Measurements from ENCODE around the gene POLR3K.

POLR3K gene

GRCh38 chr16:53346-54236 lies at the start of gene POLR3K, which contains the start of gene SNRNP25:
Gene POLR3K (minus strand): TSS chr16:53608. CDS start chr16:53586, 22 bp downstream.
Gene SNRNP25 (plus strand): TSS chr16:53828. CDS start chr16:54017, 189 bp downstream.
- peak; percentile 98 for DNase-seq

GRCh38 chr16:102060-102855 lies 48.9 kb upstream of the POLR3K start:
- DNase-seq = no peak

GRCh38 chr16:101586-101985 lies 48.2 kb upstream of the POLR3K start:
- no peak for DNase-seq

GRCh38 chr16:100989-101388 lies 47.6 kb upstream of the POLR3K start:
- DNase-seq = no peak

GRCh38 chr16:97822-98221 lies 44.4 kb upstream of the POLR3K start:
- DNase-seq = no peak

- DNase-seq = peak; percentile 87
Measured at GRCh38 chr16:96935-97381, 43.5 kb upstream of the POLR3K start.

GRCh38 chr16:94918-95265 lies 41.5 kb upstream of the POLR3K start:
- no peak for DNase-seq

GRCh38 chr16:92431-93339 lies 39.3 kb upstream of the POLR3K start:
- no peak for DNase-seq

- no peak for DNase-seq
Measured at GRCh38 chr16:91484-91883, 38.1 kb upstream of the POLR3K start.

- no peak for DNase-seq
Measured at GRCh38 chr16:89391-90302, 36.2 kb upstream of the POLR3K start.

GRCh38 chr16:88613-89012 lies 35.2 kb upstream of the POLR3K start:
- no peak for DNase-seq

- DNase-seq = no peak
Measured at GRCh38 chr16:86483-86952, 33.1 kb upstream of the POLR3K start.

GRCh38 chr16:85865-86264 lies 32.5 kb upstream of the POLR3K start:
- DNase-seq = no peak

- no peak for DNase-seq
Measured at GRCh38 chr16:85407-85782, 32.0 kb upstream of the POLR3K start.

- DNase-seq = peak; percentile 91
Measured at GRCh38 chr16:84718-85406, 31.5 kb upstream of the POLR3K start.

- DNase-seq = peak; percentile 41
Measured at GRCh38 chr16:83781-84615, 30.6 kb upstream of the POLR3K start.

- no peak for DNase-seq
Measured at GRCh38 chr16:83060-83603, 29.7 kb upstream of the POLR3K start.

GRCh38 chr16:79151-80054 lies 26.0 kb upstream of the POLR3K start:
- peak; percentile 66 for DNase-seq

Measured in HCEC 1CT (cell line).